Thyroid gland (tissue), 4 donors: ENCODE data around the gene ZWILCH.

Source experiments
- CTCF ChIP-seq, 6 experiments: fragments of 200-600 bp in 3 of 6; fragments of 450-650 bp in 3 of 6; sonication (generic) in 3 of 6; IDR thresholded peaks; one replicate each; pipeline ENCODE4 v1.5.1; 2016 to 2019; ENCODE audit warnings: antibody characterized with exemption in 6 of 6, mild to moderate bottlenecking in 2 of 6, inconsistent platforms in 1 of 6, moderate library complexity in 1 of 6
- POLR2A ChIP-seq, 2 donors: fragments of 450-650 bp; IDR thresholded peaks; one replicate each; pipeline ENCODE4 v1.6.1; 2017; ENCODE audit warnings: antibody characterized with exemption in 2 of 2, mild to moderate bottlenecking in 2 of 2, moderate library complexity in 1 of 2

- no peak for TF ChIP-seq POLR2A (IDR thresholded peaks at IDR 0.05)
- TF ChIP-seq CTCF (IDR thresholded peaks at IDR 0.05), result no peak
These were observed 90.2 kb downstream of the ZWILCH start for GRCh38 chr15:66595332-66595731.
